GM18951 (cell line): ENCODE results near the gene ZBTB32.

Experiments
- POLR2A ChIP-seq: IDR thresholded peaks from 4 replicates; pipeline ENCODE4 v1.6.1; 2011; ENCODE audit warnings: mild to moderate bottlenecking; ENCODE audit not compliant: insufficient read length, insufficient read depth; ENCODE audit errors: extremely low read depth
- in situ Hi-C: fragments of 300-500 bp; cut with MboI; formaldehyde crosslinking; loops from one replicate; pipeline ENCODE4 v1.12.0; 2022; ENCODE audit warnings: low sequenced_read_pairs, mixed read lengths, inconsistent platforms; ENCODE audit not compliant: unreplicated experiment

ZBTB32 gene

DNA sequence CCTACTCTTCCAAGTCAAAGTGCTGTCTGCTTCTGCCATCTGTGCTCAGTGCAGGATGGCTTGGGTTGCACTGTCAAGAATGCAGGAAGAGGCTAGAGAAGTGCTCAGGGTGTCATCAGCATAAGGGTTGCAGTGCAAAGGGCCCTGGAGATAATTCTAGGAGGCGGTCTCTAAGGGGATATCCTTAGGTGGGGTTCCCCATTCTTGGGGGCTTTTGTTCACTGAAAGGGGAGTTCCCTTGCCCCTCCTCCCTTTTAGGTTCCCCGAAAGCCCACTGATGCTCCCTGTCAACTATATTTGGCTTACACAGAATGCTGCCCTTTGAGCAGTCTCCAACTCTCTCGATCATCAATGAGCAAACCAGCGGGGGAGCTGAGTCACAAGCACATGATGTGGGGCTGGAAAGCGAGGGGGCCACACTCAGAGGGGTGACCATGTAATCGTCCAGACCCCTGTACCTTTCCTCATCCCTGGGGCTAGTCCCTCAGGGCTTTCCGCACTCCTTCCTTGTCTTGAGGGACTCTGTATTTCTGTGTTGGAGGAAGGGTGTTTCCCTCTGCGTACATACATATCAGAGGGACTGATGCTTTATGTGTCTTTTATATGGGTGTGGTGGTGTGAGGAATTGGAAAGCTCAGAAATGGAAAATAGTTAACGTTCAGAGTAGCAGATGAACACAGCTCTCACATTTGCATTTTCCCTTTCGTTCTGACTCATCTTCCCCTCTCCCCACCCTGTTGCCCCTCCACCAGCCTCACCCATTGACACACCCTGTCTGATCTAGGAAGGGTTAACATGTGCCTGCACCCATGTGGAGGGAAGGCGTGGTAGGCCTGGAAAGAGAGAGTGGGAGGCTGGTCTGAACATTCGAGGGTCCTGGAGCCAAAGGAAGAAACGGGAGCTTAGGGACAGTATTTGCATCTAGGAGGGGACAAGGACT, 6.7 kb downstream of the ZBTB32 start:
- in situ Hi-C loops: no loop called here
- TF ChIP-seq POLR2A: peak; percentile 29

- peak; percentile 81 for TF ChIP-seq POLR2A
- in situ Hi-C loops: no loop called here
These were observed 8.5 kb downstream of the ZBTB32 start for GRCh38 chr19:35712567-35713505.

GRCh38 chr19:35713506-35713850, 9.1 kb downstream of the ZBTB32 start:
- TF ChIP-seq POLR2A: no peak
- in situ Hi-C loops: no loop called here

DNA sequence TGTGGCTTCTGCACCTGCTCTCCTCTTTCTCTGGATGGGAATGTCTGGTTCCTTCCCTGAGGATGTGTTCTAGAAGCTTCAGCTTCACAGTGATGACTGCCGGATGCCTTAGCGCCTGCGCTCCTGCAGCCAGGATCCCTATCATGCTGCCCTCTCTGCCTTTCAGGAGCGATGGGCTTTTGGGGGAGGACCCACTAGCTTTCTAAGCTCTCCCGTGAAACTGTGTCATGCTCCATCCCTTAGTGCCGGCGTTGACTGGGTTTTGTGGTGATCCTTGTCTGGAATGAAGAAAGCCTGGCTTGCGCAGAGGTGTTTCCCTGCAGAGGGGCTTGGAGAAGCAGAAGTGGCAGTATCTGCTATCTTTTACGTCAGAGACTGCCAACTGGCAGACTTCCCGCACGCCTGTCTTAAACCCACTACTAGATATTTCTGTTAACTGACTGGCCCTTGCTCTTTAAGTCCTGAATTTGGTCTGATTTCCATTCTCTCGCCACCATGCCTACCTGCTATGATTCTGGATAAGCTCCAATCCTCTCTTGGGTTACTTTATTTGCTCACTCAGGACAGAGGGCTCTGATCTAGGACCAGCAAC, 9.6 kb downstream of the ZBTB32 start:
- no peak for TF ChIP-seq POLR2A
- in situ Hi-C loops: no loop called here

- peak; percentile 32 for TF ChIP-seq POLR2A
These were observed 10.4 kb downstream of the ZBTB32 start for GRCh38 chr19:35714601-35715354.

GRCh38 chr19:35715355-35715809, 11.0 kb downstream of the ZBTB32 start:
- TF ChIP-seq POLR2A: peak; percentile 10
- in situ Hi-C loops: no loop called here

More at GRCh38 chr19:35714601-35715354, 10.4 kb downstream of the ZBTB32 start:
- in situ Hi-C loops: no loop called here

- TF ChIP-seq POLR2A: no peak
- in situ Hi-C loops: no loop called here
These were observed 11.8 kb downstream of the ZBTB32 start for GRCh38 chr19:35715981-35716800.

GRCh38 chr19:35716801-35717664, 12.7 kb downstream of the ZBTB32 start:
- in situ Hi-C loops: no loop called here

DNA sequence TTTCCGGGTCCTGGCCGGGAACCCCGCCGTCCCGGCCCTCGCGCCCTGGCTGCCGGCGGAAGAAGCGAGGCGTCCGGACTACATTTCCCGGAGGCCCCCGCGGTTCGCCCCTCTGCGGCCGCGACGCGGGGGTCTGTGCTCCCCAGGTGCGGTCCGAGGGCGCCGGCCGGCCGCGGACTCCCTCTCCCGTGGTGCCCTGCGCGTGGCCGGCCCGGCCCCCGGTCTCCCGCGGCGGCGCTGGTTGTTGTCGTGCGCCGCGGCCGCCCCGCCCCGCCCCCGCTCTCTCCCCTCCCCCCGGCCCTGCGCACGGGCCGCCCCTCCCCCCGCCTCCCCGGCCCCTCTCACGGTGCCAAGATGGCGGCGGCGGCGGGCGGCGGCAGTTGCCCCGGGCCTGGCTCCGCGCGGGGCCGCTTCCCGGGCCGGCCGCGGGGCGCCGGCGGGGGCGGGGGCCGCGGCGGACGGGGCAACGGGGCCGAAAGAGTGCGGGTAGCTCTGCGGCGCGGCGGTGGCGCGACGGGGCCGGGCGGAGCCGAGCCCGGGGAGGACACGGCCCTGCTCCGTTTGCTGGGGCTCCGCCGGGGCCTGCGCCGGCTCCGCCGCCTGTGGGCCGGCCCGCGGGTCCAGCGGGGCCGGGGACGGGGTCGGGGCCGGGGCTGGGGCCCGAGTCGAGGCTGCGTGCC, 13.4 kb downstream of the ZBTB32 start, which contains the start of gene KMT2B:
TSS of gene KMT2B (plus strand) at position 339 of the 680 bp plus-strand sequence. CDS start at position 355, 16 bp downstream.
- peak; percentile 69 for TF ChIP-seq POLR2A
- in situ Hi-C loops: no loop called here

More at GRCh38 chr19:35716801-35717664, 12.7 kb downstream of the ZBTB32 start:
- TF ChIP-seq POLR2A: no peak
